GM18505 (cell line): ENCODE measurements around the gene GIT2.
"Not testable (repeated sequence)": the region's sequence is repeated elsewhere in the genome, so short reads cannot be mapped to it uniquely, and the experiment has no call there.

ENCODE experiments used
- ATAC-seq: cut with Tn5 transposase; IDR thresholded peaks from one replicate; pipeline ENCODE4 v1.9.1; 2021; ENCODE audit not compliant: unreplicated experiment
- POLR2A ChIP-seq: IDR thresholded peaks from 4 replicates; pipeline ENCODE4 v1.6.1; 2011; ENCODE audit warnings: borderline replicate concordance; ENCODE audit not compliant: insufficient read depth, insufficient read length; ENCODE audit errors: extremely low read depth

Gene GIT2

GRCh38 chr12:110015132-110015531, 19.0 kb upstream of the GIT2 start:
- no peak for ATAC-seq
- no peak for TF ChIP-seq POLR2A

- no peak for ATAC-seq
- TF ChIP-seq POLR2A = no peak
These were observed 16.5 kb upstream of the GIT2 start for GRCh38 chr12:110012659-110013058.

GRCh38 chr12:110012137-110012536, 16.0 kb upstream of the GIT2 start:
- peak; percentile 67 for ATAC-seq
- no peak for TF ChIP-seq POLR2A

DNA sequence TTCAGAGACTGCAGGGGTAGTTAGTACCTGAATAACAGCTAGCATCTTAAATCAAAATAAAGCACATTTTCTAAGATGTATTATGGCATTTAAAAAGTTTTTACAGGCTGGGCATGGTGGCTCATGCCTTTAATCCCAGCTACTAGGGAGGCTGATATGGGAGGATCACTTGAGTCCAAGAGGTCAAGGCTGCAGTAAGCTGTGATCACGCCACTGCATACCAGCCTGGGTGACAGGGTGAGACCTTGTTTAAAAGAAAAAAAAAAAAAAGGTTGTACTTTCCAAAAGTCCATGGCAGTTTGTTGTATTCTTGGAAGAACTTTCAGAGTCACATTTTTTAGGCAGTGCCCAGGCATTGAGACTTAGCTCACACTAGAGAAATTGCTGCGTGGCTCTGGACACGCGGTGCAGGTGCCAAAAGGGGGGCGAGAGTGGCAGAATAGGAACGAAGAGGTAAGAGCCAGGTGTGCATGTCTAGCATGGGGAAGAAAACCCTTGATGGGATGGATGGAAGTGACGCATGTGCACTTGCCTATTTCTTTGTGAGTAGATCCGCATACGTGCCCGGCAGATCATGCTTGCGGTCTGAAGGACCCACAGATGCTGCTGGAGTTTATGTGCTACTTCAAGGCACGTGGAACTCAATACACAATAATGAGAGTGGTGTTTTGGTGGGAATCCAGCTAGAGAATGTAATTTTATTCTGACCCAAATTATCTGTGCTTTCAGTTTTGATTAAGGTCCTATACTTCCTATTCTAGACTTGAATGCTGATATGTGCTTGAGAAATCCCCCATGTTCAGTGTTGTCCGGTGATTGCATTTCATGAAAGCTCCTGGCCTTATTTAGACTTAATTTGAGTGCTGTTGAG, 14.9 kb upstream of the GIT2 start:
- peak; percentile 49 for TF ChIP-seq POLR2A
- no peak for ATAC-seq

- not testable (repeated sequence) for ATAC-seq
These were observed 12.7 kb upstream of the GIT2 start for GRCh38 chr12:110008681-110009398.

DNA sequence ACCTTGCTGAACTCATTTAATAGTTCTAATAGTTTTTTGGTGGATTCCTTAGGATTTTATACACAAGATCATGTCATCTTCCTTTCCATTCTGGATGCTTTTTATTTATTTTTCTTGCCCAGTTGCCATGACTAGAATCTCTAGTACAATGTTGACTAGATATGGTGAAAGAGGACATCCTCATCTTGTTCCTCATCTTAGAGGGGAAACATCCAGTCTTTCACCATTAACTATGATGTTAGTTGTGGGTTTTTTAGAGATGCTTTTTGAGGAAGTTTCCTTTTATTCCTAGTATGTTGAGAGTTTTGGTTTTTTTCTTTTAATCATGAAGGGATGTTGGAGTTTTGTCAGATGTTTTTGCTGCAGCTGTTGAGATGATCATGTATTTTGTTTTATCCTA, 11.7 kb upstream of the GIT2 start:
- ATAC-seq = no peak
- no peak for TF ChIP-seq POLR2A

- ATAC-seq = no peak
- no peak for TF ChIP-seq POLR2A
These were observed 9.9 kb upstream of the GIT2 start for GRCh38 chr12:110006115-110006514.

DNA sequence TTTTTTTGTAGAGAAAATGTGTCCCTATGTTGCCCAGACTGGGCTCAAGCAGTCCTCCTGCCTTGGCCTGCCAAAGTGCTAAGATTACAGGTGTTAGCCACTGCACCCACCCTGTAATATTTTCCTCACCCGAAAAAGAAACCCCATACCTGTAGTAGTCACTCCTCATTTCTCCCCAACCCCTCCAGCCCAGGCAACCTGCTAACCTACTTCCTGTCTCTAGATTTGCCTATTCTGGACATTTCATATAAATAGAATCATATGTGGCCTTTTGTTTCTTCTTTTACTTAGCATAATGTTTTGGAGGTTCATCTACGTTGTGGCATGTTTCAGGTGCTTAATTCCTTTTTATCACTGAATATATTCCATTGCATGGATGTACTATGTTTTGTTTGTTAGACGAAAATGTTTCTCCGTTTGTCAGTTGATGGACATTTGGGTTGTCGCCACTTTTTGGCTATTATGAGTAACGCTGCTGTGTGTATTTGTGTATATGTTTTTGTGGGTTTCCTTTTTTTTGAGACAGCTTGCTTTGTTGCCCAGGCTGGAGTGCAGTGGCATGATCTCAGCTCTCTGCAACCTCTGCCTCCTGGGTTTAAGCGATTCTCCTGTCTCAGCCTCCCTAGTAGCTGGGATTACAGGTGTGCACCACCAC, 9.3 kb upstream of the GIT2 start:
- TF ChIP-seq POLR2A = no peak
- ATAC-seq = peak; percentile 45

DNA sequence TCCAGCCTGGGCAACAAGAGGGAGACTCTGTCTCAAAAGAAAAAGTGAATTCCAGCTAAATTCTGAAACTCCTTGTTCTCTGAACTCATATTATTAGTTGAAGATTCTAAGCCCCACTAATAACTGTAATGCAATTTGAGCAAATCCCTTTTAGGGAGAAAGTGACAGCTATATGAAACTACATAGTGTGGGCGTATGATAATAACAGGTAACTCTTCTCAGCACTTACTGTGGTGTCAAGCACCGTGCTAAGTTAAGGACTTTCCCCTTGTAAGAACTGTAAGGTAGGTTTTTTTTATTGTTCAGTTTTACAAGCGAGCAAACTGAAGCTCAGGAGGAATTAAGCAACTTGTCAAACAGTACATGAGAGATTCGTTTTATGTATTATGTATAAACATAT, 8.4 kb upstream of the GIT2 start:
- peak; percentile 52 for ATAC-seq
- no peak for TF ChIP-seq POLR2A

DNA sequence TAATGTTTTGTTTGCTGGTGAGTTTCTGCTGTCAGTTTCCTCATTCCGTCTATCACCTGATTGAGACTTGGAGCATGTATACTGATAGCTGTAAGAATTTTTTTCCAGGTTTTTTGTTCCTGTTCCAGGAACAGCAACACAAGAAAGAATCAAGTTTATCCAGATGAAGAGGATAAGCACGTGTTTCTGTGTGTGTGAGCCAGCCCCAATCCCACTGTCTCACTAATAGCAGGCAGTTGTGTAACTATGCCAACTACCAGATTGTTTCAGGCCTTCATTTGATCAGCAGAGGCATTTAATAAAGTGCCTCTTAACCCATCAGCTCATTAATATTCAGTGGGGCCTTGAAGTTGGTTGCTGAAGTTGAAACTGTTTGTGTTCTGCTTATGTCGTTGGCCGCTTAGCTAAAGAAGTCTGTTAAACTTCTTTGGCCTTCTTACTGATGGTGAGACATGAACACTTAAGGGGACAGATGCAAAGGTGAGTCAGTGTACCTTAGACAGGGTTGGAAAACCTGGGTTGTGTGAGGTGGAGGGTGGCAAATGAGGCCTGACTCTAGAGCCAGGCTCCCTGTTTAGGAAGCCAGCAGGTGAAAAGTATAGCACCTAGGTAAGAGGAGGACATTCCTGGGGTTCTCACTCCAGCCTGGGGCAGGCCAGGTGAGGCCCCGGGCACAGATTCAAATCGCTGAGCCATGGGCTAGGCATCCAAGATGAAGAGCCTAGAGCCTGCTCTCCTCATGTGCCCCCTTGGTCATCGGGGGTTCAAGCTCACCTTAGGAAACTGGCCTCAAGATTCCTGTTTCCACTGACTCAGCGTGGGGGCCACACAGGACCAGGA, 6.7 kb upstream of the GIT2 start:
- TF ChIP-seq POLR2A = no peak
- ATAC-seq = no peak

DNA sequence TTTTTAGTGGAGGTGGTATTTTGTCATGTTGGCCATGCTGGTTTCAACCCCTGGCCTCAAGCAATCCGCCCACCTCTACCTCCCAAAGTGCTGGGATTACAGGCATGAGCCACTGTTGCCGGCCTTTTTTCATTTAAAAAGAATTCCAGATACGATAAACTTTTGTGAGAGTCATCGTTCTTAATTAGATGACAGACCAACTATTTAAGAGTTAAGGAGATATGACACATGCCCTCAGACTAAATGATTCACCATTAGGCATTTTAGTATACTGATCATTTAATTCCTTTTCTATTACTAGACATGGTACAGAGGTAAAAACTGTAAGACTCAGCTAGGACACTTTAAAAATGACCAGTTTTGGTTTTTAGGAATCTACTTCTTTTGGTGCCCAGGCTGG, 5.4 kb upstream of the GIT2 start:
- no peak for TF ChIP-seq POLR2A
- no peak for ATAC-seq

GRCh38 chr12:109999983-110000505, 3.9 kb upstream of the GIT2 start:
- TF ChIP-seq POLR2A = no peak
- no peak for ATAC-seq

GRCh38 chr12:109999649-109999971, 3.4 kb upstream of the GIT2 start:
- no peak for ATAC-seq
- TF ChIP-seq POLR2A = no peak
